ENCODE measurements around the gene NCK2. TPM values are rescaled to one million over a fixed set of nuclear protein-coding genes. Genes with fewer than 3 reads are reported as not detected.
A peak's percentile ranks its signal among the peaks of the same experiment; 100 is the strongest.

Gene NCK2
- total and polyA plus RNA-seq, 2 of the 4 experiments (the other 2 are of a cell fraction) = 15.8 to 22.2 TPM

DNA sequence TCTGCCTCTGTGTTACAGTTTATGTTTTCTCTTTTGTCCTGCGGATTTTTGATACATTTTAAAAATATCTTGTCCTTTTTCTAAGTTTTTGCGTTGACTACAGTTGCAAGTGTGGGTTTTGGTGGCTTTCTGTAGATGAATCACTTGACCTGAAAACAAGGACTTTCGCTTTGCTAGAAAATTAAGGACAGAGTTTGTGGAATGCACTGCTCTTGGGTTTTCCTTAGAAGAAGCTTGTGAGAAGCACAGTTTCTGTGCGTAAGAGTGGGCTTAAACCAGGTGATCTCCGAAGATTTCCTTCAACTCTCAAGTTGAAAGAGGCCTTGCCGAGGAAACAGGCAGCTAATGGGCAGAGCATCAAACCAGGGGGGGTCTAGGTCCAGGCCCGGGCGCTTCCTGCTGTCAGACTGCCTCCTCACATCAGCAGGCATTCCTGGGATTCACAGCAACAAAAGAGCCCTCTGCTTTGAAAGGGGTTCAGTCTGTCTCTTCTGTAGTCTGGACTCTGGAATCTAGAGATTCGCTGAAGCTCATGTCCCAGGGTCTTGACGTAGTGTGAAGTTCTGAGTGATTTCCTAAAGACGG is 17.3 kb downstream of the NCK2 start:
- H2BK5ac ChIP-seq (ENCODE audit: low read depth, low read length, poor library complexity, severe bottlenecking) = no peak overlapping the region
- H3K4me2 ChIP-seq (ENCODE audit: low read depth, low read length) = peak overlapping the region; percentile 86
- peak; percentile 19 for DNase-seq
- H3K9ac ChIP-seq (ENCODE audit: low read depth, low read length) = no peak overlapping the region
- TF ChIP-seq MXI1 (IDR thresholded peaks at IDR 0.05; ENCODE audit: borderline replicate concordance, low read depth, low read length) (no peak), CEBPB (IDR thresholded peaks at IDR 0.05; ENCODE audit: low read depth, low read length) (no peak)
- H3K79me1 ChIP-seq (ENCODE audit: low read depth in 1 of 2, low read length in 2 of 2) = peaks cover 42 to 80% of the 10 kb centered on the region in 2 experiments
- no peak overlapping the region for H2BK15ac ChIP-seq (ENCODE audit: low read depth, low read length)
- 46% methylated on average over 3 of the region's 11 CpGs; no CpG with 5 or more reads in 1 of the 2 experiments for WGBS, 2 experiments (ENCODE audit: extremely low coverage in 2 of 2, insufficient read length in 1 of 2)
- peak overlapping the region in 1 of 2 experiments; percentile 38; a peak in 1 of 4 replicates for H4K8ac ChIP-seq (ENCODE audit: low read depth in 2 of 2, low read length in 2 of 2)
- H2AK9ac ChIP-seq (replicated peaks; ENCODE audit: low read depth, low read length, poor library complexity) = no peak overlapping the region
- H2AFZ ChIP-seq (replicated peaks; ENCODE audit: low read length, poor library complexity) = no peak overlapping the region
- H4K91ac ChIP-seq (ENCODE audit: insufficient read depth, low read depth, low read length) = no peak overlapping the region
- peaks cover 58% of the 10 kb centered on the region for H4K20me1 ChIP-seq (ENCODE audit: insufficient read depth, low read length)
- 0 out of 2 replicates have a peak overlapping the region, but pooled peaks have one; percentile 37 for H2AK5ac ChIP-seq (ENCODE audit: low read depth, low read length)
- H3K4me3 ChIP-seq (ENCODE audit: insufficient read depth, low read depth, low read length) = no peak overlapping the region
- peaks cover 4% of the 10 kb centered on the region for H3K4me1 ChIP-seq (ENCODE audit: control insufficient read depth, insufficient read depth, low read length)
- intact Hi-C loops (cut with micrococcal nuclease) = no loop called here
- H2BK20ac ChIP-seq (ENCODE audit: low read depth, low read length) = no peak overlapping the region
- H3K18ac ChIP-seq (ENCODE audit: low read depth, low read length) = no peak overlapping the region
- H2BK120ac ChIP-seq (ENCODE audit: low read depth, low read length) = no peak overlapping the region
- no peak overlapping the region for H3K56ac ChIP-seq (ENCODE audit: extremely low read depth, insufficient read depth, low read length)
- H3K23ac ChIP-seq (ENCODE audit: low read depth, low read length) = peak overlapping the region; percentile 83
- in situ Hi-C loops (cut with MboI; ENCODE audit: low sequenced_read_pairs) = no loop called here
- H3K9me1 ChIP-seq (ENCODE audit: insufficient read depth, low read length) = peaks cover 31% of the 10 kb centered on the region; the same call in 1 of the 2 replicates
- BruUV-seq (replicated peaks) = no TSS peak
- peak overlapping the region; percentile 63 for H3K14ac ChIP-seq (replicated peaks; ENCODE audit: low read depth, low read length)
- H4K5ac ChIP-seq (ENCODE audit: low read depth, low read length) = no peak overlapping the region
- H3K4ac ChIP-seq (ENCODE audit: low read depth, low read length) = peak overlapping the region; percentile 33; the same call in 1 of the 2 replicates
- no peaks in the 10 kb centered on the region for H3K27me3 ChIP-seq (ENCODE audit: control insufficient read depth, insufficient read depth, low read length)
- H3K9me3 ChIP-seq (ENCODE audit: control insufficient read depth, insufficient read depth, low read length) = no peaks in the 10 kb centered on the region
- H3K27ac ChIP-seq (ENCODE audit: insufficient read depth, low read length) = no peak overlapping the region
- CTCF ChIA-PET = interaction anchor here (0.6 kb wide), 1 partner anchor 60 kb away, joined by 3 read pairs; no protein-coding TSS in a partner anchor
- peaks cover 2% of the 10 kb centered on the region; the same call in 1 of the 2 replicates for H3K36me3 ChIP-seq (ENCODE audit: control insufficient read depth, insufficient read depth, low read length)
- ATAC-seq (ENCODE audit: low read depth) = peak; percentile 79
- dilution Hi-C loops (cut with HindIII; ENCODE audit: low sequenced_read_pairs, unreplicated experiment) = no loop called here
- POLR2A ChIA-PET (ENCODE audit: unreplicated experiment) = no interaction called here

All from IMR-90 (cell line).